ENCODE results near the gene CCL4. TPM values are rescaled to one million over a fixed set of nuclear protein-coding genes. Genes with fewer than 3 reads are reported as not detected.

CCL4 gene
- polyA plus RNA-seq, 1 donor (not counting 4 experiments of a cell fraction or from before 2014, with no cell fraction given): not detected

DNA sequence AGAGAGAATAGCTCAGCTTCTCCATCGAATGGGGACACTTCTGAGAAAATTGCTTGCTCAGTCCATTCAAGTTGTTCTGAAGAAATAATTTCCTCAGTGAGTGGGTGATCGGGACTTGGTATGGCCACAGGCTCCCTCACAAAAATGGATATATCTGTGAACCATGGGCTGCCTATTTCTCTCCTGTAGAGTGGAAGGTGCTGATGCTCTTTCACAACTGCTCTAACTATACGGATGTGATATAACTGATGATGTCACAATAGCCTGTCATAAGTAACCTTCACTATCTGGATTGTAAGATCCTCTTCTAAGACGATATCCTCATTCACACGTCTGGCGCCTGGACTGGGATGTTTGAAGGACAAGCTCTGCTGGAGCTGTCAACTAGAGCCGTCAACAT, 44.2 kb upstream of the CCL4 start:
- Histone ChIP-seq H3K79me2 (ENCODE audit: control insufficient read depth, insufficient read depth, low read length) (no peaks in the 10 kb centered on the region), H3K4me1 (ENCODE audit: control insufficient read depth, extremely low read depth, insufficient read depth, low read length) (no peaks in the 10 kb centered on the region), H3K27ac (ENCODE audit: control insufficient read depth, insufficient read depth, low read length) (no peak overlapping the region), H3K4me3 (ENCODE audit: control insufficient read depth in 2 of 3, extremely low read depth in 1 of 3, insufficient read depth in 2 of 3, low read depth in 1 of 3, low read length in 3 of 3) (no peak overlapping the region), H4K20me1 (ENCODE audit: control insufficient read depth, extremely low read depth, insufficient read depth, low read length) (no peaks in the 10 kb centered on the region), H2AFZ (ENCODE audit: control insufficient read depth, low read length) (no peak overlapping the region), H3K9me3 (ENCODE audit: control insufficient read depth, low read depth, low read length) (no peaks in the 10 kb centered on the region), H3K4me2 (ENCODE audit: control insufficient read depth, extremely low read depth, insufficient read depth, low read depth, low read length) (no peak overlapping the region), H3K27me3 (ENCODE audit: control insufficient read depth, extremely low read depth, insufficient read depth, low read length) (no peaks in the 10 kb centered on the region), H3K36me3 (ENCODE audit: control insufficient read depth in 2 of 2, extremely low read depth in 1 of 2, insufficient read depth in 2 of 2, low read length in 2 of 2) (no peaks in the 10 kb centered on the region), H3K9ac (ENCODE audit: control insufficient read depth, extremely low read depth, insufficient read depth, low read length) (no peak overlapping the region), H3K9me1 (ENCODE audit: control insufficient read depth, extremely low read depth, insufficient read depth, low read length) (no peaks in the 10 kb centered on the region)
- no peak for FAIRE-seq
- TF ChIP-seq, protein P1, sequence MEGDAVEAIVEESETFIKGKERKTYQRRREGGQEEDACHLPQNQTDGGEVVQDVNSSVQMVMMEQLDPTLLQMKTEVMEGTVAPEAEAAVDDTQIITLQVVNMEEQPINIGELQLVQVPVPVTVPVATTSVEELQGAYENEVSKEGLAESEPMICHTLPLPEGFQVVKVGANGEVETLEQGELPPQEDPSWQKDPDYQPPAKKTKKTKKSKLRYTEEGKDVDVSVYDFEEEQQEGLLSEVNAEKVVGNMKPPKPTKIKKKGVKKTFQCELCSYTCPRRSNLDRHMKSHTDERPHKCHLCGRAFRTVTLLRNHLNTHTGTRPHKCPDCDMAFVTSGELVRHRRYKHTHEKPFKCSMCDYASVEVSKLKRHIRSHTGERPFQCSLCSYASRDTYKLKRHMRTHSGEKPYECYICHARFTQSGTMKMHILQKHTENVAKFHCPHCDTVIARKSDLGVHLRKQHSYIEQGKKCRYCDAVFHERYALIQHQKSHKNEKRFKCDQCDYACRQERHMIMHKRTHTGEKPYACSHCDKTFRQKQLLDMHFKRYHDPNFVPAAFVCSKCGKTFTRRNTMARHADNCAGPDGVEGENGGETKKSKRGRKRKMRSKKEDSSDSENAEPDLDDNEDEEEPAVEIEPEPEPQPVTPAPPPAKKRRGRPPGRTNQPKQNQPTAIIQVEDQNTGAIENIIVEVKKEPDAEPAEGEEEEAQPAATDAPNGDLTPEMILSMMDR (optimal IDR thresholded peaks at IDR 0.05 in 1 of 3, IDR thresholded peaks at IDR 0.05 in 1 of 3, conservative IDR thresholded peaks at IDR 0.05 in 1 of 3; ENCODE audit: extremely low read depth in 1 of 3, insufficient read depth in 2 of 3, low read length in 3 of 3): no peak
- TF ChIP-seq EZH2 (IDR thresholded peaks at IDR 0.05; ENCODE audit: low read length): no peak
- dilution Hi-C loops (cut with MboI; ENCODE audit: extremely low pct_ligation_motif_present, low sequenced_read_pairs): no loop called here
- DNase-seq (ENCODE audit: low read depth, low spot score): no peak

DNA sequence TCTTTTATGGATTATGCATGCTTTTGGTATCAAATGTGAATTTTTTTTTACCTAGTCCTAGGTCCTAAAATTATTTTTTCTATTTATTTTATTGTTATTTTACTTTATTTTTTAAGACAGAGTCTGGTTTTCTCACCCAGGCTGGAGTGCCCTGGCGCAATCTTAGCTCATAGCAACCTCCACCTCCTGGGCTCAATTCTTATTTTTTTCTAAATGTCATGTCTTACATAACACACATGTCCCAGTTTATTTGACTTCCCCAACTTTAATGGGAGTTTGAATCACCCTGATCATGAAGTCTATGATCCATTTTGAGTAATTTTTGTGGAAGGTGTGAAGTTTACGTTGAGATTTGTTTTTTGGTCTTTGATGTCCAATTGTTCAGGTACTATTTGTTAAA, 42.8 kb upstream of the CCL4 start:
- no peak overlapping the region for H3K9ac ChIP-seq (ENCODE audit: control insufficient read depth, extremely low read depth, insufficient read depth, low read length)
- H3K4me1 ChIP-seq (ENCODE audit: control insufficient read depth, extremely low read depth, insufficient read depth, low read length): no peaks in the 10 kb centered on the region
- H3K4me3 ChIP-seq (ENCODE audit: control insufficient read depth in 2 of 3, extremely low read depth in 1 of 3, insufficient read depth in 2 of 3, low read depth in 1 of 3, low read length in 3 of 3): no peak overlapping the region
- dilution Hi-C loops (cut with MboI; ENCODE audit: extremely low pct_ligation_motif_present, low sequenced_read_pairs): no loop called here
- H2AFZ ChIP-seq (ENCODE audit: control insufficient read depth, low read length): no peak overlapping the region
- no peak overlapping the region for H3K4me2 ChIP-seq (ENCODE audit: control insufficient read depth, extremely low read depth, insufficient read depth, low read depth, low read length)
- FAIRE-seq (no peak), DNase-seq (ENCODE audit: low read depth, low spot score) (no peak)
- no peaks in the 10 kb centered on the region for H3K9me3 ChIP-seq (ENCODE audit: control insufficient read depth, low read depth, low read length)
- TF ChIP-seq, protein P1 (optimal IDR thresholded peaks at IDR 0.05 in 1 of 3, IDR thresholded peaks at IDR 0.05 in 1 of 3, conservative IDR thresholded peaks at IDR 0.05 in 1 of 3; ENCODE audit: extremely low read depth in 1 of 3, insufficient read depth in 2 of 3, low read length in 3 of 3): no peak
- TF ChIP-seq EZH2 (IDR thresholded peaks at IDR 0.05; ENCODE audit: low read length): no peak
- H4K20me1 ChIP-seq (ENCODE audit: control insufficient read depth, extremely low read depth, insufficient read depth, low read length): no peaks in the 10 kb centered on the region
- no peaks in the 10 kb centered on the region for H3K36me3 ChIP-seq (ENCODE audit: control insufficient read depth in 2 of 2, extremely low read depth in 1 of 2, insufficient read depth in 2 of 2, low read length in 2 of 2)
- no peaks in the 10 kb centered on the region for H3K79me2 ChIP-seq (ENCODE audit: control insufficient read depth, insufficient read depth, low read length)
- H3K27ac ChIP-seq (ENCODE audit: control insufficient read depth, insufficient read depth, low read length): no peak overlapping the region
- H3K9me1 ChIP-seq (ENCODE audit: control insufficient read depth, extremely low read depth, insufficient read depth, low read length): no peaks in the 10 kb centered on the region
- H3K27me3 ChIP-seq (ENCODE audit: control insufficient read depth, extremely low read depth, insufficient read depth, low read length): no peaks in the 10 kb centered on the region
